ENCODE data around the gene SMIM33.
A peak's percentile ranks its signal among the peaks of the same experiment; 100 is the strongest.

SMIM33 gene

DNA sequence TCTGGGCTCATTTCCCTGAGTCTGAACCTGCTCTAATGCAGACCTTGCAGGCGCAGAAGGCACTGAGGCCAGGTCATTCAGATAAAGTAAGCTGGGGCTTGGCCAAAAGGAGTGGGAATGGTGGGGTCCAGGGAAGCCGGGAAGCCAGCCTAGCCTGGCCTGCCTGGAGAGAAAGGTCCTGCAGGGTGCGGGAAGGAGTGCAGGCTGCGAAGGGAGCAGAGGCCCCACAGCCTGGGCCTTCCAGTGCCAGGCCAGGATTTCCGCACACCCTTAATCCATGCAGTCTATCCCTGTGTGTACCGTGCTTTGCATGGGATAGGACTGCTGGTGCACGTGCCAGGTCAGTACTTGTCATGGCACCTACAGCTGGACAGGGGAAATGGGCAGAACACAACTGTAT is 15.4 kb downstream of the SMIM33 start:
- DNase-seq: peak; percentile 54
- H3K27me3 ChIP-seq (ENCODE audit: insufficient read depth, low read depth, severe bottlenecking): no peaks in the 10 kb centered on the region
- H3K4me3 ChIP-seq (ENCODE audit: low read depth, low read length): no peak overlapping the region

DNA sequence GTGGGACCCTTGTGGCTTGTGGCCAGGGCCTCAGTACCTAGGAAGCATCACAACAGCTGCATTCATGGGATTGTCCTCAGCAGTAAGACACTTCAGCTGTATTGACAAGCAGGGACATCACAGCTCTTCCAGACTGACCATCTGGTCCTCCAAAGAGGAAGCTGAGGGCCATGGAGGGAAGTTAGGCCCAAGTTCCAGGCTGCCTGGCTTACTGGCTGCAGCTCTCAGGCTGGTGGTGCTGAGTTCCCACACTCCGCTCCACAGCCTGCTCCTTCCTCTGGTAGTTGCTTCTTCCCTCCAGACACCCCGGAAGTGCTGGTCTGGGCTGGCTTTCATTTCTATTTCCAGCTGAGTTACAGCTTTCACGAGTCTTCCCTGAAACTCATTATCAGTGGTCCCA is 17.5 kb downstream of the SMIM33 start:
- H3K36me3 ChIP-seq: no peaks in the 10 kb centered on the region
- DNase-seq: no peak
- H3K4me3 ChIP-seq (ENCODE audit: low read depth, low read length): no peak overlapping the region
- peak overlapping the region; percentile 55 for H3K27ac ChIP-seq
- no peaks in the 10 kb centered on the region for H3K27me3 ChIP-seq (ENCODE audit: insufficient read depth, low read depth, severe bottlenecking)
- no peaks in the 10 kb centered on the region for H3K9me3 ChIP-seq (ENCODE audit: severe bottlenecking)
- no peak for TF ChIP-seq CTCF (IDR thresholded peaks at IDR 0.05; ENCODE audit: low read depth, low read length)

More for the DNA sequence above, 15.4 kb downstream of the SMIM33 start:
- Histone ChIP-seq H3K27ac (no peak overlapping the region), H3K36me3 (no peaks in the 10 kb centered on the region), H3K9me3 (ENCODE audit: severe bottlenecking) (no peaks in the 10 kb centered on the region)
- TF ChIP-seq CTCF (IDR thresholded peaks at IDR 0.05; ENCODE audit: low read depth, low read length): no peak

DNA sequence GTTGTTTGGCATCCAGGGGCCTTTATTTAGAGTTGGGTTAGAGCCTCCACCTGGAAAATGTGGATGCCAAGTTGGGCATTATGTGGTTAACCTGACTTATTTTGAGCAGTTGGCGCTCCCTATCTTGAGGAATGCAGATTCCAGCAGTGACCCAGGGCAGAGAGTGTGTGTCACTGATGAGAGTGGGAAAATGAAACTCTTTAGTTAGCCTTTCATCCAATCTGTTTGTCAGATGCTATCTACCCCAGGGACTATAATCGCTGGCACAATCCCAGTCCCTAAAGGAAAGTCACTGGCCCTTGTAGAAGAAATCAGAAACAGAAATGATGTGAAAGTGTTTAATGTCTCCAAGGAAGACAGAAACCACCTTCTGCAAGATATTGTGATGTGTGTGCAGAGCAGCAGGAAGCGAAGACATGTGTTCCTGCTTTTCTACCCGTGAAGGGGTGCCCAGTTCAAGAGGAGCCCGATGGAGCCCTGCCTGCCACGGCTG is 21.9 kb downstream of the SMIM33 start:
- TF ChIP-seq CTCF (IDR thresholded peaks at IDR 0.05; ENCODE audit: low read depth, low read length): no peak
- H3K27me3 ChIP-seq (ENCODE audit: insufficient read depth, low read depth, severe bottlenecking): no peaks in the 10 kb centered on the region
- H3K27ac ChIP-seq: no peak overlapping the region
- no peak overlapping the region for H3K4me3 ChIP-seq (ENCODE audit: low read depth, low read length)
- H3K9me3 ChIP-seq (ENCODE audit: severe bottlenecking): no peaks in the 10 kb centered on the region
- no peak for DNase-seq
- H3K36me3 ChIP-seq: no peaks in the 10 kb centered on the region

- no peak for TF ChIP-seq CTCF (IDR thresholded peaks at IDR 0.05; ENCODE audit: low read depth, low read length)
- no peaks in the 10 kb centered on the region for H3K27me3 ChIP-seq (ENCODE audit: insufficient read depth, low read depth, severe bottlenecking)
- H3K36me3 ChIP-seq: no peaks in the 10 kb centered on the region
- no peak overlapping the region for H3K4me3 ChIP-seq (ENCODE audit: low read depth, low read length)
- DNase-seq: no peak
- H3K27ac ChIP-seq: no peak overlapping the region
- H3K9me3 ChIP-seq (ENCODE audit: severe bottlenecking): no peaks in the 10 kb centered on the region
Measured at GRCh38 chr5:139494256-139494655, 23.5 kb downstream of the SMIM33 start.

DNA sequence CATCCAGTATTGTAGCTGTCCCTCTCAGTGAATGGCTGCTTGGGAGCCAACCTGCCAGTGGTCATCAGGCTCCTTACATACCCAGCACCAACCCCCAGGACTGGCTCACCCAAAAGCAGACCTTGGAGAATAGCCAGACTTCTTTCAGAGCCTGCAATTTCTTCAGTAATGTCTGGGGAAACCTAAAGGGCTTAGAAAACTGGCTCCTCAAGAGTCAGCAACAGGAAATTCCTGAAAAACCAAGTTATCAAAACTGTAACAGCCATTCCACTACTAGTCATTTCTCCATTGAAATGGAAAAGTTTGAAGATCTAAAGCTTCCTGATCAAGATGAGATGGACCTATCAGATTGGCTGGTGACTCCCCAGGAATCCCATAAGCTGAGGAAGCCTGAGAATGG is 24.0 kb downstream of the SMIM33 start:
- DNase-seq: no peak
- no peaks in the 10 kb centered on the region for H3K36me3 ChIP-seq
- no peaks in the 10 kb centered on the region for H3K9me3 ChIP-seq (ENCODE audit: severe bottlenecking)
- no peak for TF ChIP-seq CTCF (IDR thresholded peaks at IDR 0.05; ENCODE audit: low read depth, low read length)
- no peak overlapping the region for H3K27ac ChIP-seq
- H3K27me3 ChIP-seq (ENCODE audit: insufficient read depth, low read depth, severe bottlenecking): no peaks in the 10 kb centered on the region
- no peak overlapping the region for H3K4me3 ChIP-seq (ENCODE audit: low read depth, low read length)
